DND-41 (cell line): ENCODE measurements around the gene GRID1.
A peak's percentile ranks its signal among the peaks of the same experiment; 100 is the strongest.

ENCODE experiments used
- ATAC-seq: fragments of 200-7000 bp; cut with Tn5 transposase; 3 replicates; pipeline ENCODE4 v1.9.1; 2021; ENCODE audit warnings: low read depth; ENCODE audit not compliant: insufficient read depth
- DNase-seq: peaks from one replicate; pipeline ENCODE4 v3.0.0-alpha.2; 2020
- H2AFZ ChIP-seq: 2 replicates; pipeline ENCODE4 v1.6.0; 2012; ENCODE audit warnings: low read depth, low read length
- H3K27ac ChIP-seq: 2 replicates; pipeline ENCODE4 v1.5.1; 2012; ENCODE audit warnings: low read length, inconsistent platforms
- H3K27me3 ChIP-seq: fragments of 200-600 bp; sonication (generic); 2 replicates; pipeline ENCODE4 v1.6.0; 2012; ENCODE audit warnings: low read length, mild to moderate bottlenecking, inconsistent platforms; ENCODE audit not compliant: insufficient read depth, poor library complexity
- H3K36me3 ChIP-seq: 2 replicates; pipeline ENCODE4 v1.5.1; 2012; ENCODE audit warnings: low read length, inconsistent platforms; ENCODE audit not compliant: insufficient read depth
- H3K4me1 ChIP-seq: 2 replicates; pipeline ENCODE4 v1.5.1; 2012; ENCODE audit warnings: mild to moderate bottlenecking, low read length; ENCODE audit not compliant: insufficient read depth
- H3K4me2 ChIP-seq: 2 replicates; pipeline ENCODE4 v1.6.0; 2012; ENCODE audit warnings: mild to moderate bottlenecking, moderate library complexity, low read length, inconsistent platforms; ENCODE audit not compliant: insufficient read depth
- H3K4me3 ChIP-seq, 2 experiments: fragments of 200-600 bp in 1 of 2; shearing (Covaris generic) in 1 of 2; 2 replicates each; pipeline ENCODE4 v1.5.1; 2012 to 2016; ENCODE audit warnings: inconsistent platforms in 2 of 2, low read length in 2 of 2, mild to moderate bottlenecking in 2 of 2, low read depth in 1 of 2, moderate library complexity in 1 of 2
- H3K79me2 ChIP-seq: 2 replicates; pipeline ENCODE4 v1.6.0; 2012; ENCODE audit warnings: low read length, inconsistent platforms; ENCODE audit not compliant: insufficient read depth
- H3K9ac ChIP-seq: 2 replicates; pipeline ENCODE4 v1.6.0; 2012; ENCODE audit warnings: low read depth, mild to moderate bottlenecking, inconsistent platforms, low read length, moderate library complexity
- H3K9me3 ChIP-seq: 2 replicates; pipeline ENCODE4 v1.5.1; 2012; ENCODE audit warnings: low read length, moderate library complexity, mild to moderate bottlenecking, inconsistent platforms; ENCODE audit not compliant: insufficient read depth, severe bottlenecking
- H4K20me1 ChIP-seq: 2 replicates; pipeline ENCODE4 v1.6.0; 2012; ENCODE audit warnings: low read length; ENCODE audit not compliant: insufficient read depth
- CTCF ChIP-seq: IDR thresholded peaks from 2 replicates; pipeline ENCODE4 v1.5.1; 2012; ENCODE audit warnings: borderline replicate concordance, low read length, moderate library complexity, mild to moderate bottlenecking; ENCODE audit not compliant: poor library complexity, severe bottlenecking; ENCODE audit errors: extremely low read depth
- EZH2 ChIP-seq: IDR thresholded peaks from 3 replicates; pipeline ENCODE4 v1.6.1; 2012; ENCODE audit warnings: borderline replicate concordance, low read depth, mild to moderate bottlenecking, moderate library complexity, low read length, inconsistent platforms; ENCODE audit not compliant: severe bottlenecking

The GRID1 gene

DNA sequence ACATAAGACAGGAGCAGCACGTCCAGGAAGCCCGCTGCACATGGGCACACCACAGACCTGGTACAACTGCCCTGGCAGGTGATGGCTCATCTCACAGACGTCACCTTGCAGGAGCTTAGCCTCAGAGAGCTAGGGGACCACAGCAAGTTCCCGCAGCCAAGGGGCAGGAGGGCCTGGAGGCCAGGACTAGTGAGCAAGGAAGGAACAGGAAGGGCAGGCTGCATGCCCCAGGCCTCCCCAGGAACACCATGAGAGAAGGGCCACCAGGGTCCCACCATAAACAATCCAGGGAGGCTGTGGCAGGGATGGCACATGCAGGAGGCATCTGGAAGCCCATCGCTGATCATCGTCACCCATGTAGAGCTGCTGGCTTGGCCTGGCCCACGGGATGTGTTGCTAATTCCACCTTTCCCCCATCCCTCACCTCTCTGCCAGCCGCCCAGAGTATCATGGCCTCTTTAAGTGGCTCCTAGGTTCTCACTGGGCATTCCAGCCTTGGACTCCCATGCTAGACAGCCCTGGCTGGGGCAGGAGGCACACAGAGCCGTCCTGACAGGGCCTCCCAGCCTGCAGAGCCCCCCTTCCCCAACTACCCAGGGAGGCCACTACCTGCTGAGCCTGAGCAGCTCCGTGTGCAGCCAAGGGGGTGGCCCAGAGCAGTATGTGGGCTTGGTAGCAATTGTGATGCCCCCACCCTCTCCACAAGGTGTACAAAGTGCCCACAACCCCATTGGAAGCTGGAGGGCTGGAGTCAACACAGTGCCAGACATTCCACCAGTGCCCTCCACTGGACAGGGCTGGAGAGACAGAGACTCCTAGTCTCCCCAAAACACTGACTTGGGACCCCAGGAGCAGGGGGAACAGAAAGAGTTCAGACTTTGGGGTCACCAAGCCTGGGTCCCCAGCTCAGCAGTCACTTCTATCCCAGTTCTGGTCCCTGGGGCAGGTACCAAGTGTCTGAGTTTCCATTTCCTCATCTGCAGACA, 35.5 kb downstream of the GRID1 start:
- peak; percentile 13 for TF ChIP-seq CTCF
- TF ChIP-seq EZH2: no peak
- no peak for ATAC-seq
- no peak for DNase-seq

GRCh38 chr10:86329896-86330680, 36.5 kb downstream of the GRID1 start:
- TF ChIP-seq CTCF: no peak
- no peak for TF ChIP-seq EZH2
- H3K4me3 ChIP-seq: no peak overlapping the region
- H2AFZ ChIP-seq: no peak overlapping the region
- no peak for ATAC-seq
- no peak overlapping the region for H3K4me2 ChIP-seq
- peaks cover 8% of the 10 kb centered on the region for H3K27me3 ChIP-seq
- no peaks in the 10 kb centered on the region for H3K9me3 ChIP-seq
- no peak overlapping the region for H3K27ac ChIP-seq
- H3K36me3 ChIP-seq: no peaks in the 10 kb centered on the region
- H3K4me1 ChIP-seq: no peaks in the 10 kb centered on the region
- no peak overlapping the region for H3K9ac ChIP-seq
- H4K20me1 ChIP-seq: 0 out of 2 replicates have a peak, but pooled peaks cover 2% of the 10 kb centered on the region
- H3K79me2 ChIP-seq: no peaks in the 10 kb centered on the region
- no peak for DNase-seq

More for the DNA sequence above, 35.5 kb downstream of the GRID1 start:
- Histone ChIP-seq H3K36me3 (no peaks in the 10 kb centered on the region), H4K20me1 (0 out of 2 replicates have a peak, but pooled peaks cover 2% of the 10 kb centered on the region), H3K27ac (no peak overlapping the region), H2AFZ (no peak overlapping the region), H3K9me3 (no peaks in the 10 kb centered on the region), H3K79me2 (no peaks in the 10 kb centered on the region), H3K9ac (no peak overlapping the region), H3K4me3 (no peak overlapping the region), H3K27me3 (peaks cover 7% of the 10 kb centered on the region), H3K4me2 (no peak overlapping the region), H3K4me1 (no peaks in the 10 kb centered on the region)

GRCh38 chr10:86329093-86329710, 37.4 kb downstream of the GRID1 start:
- ATAC-seq (no peak), DNase-seq (no peak)
- Histone ChIP-seq H3K9ac (no peak overlapping the region), H2AFZ (no peak overlapping the region), H3K4me3 (no peak overlapping the region), H3K79me2 (no peaks in the 10 kb centered on the region), H4K20me1 (0 out of 2 replicates have a peak, but pooled peaks cover 2% of the 10 kb centered on the region), H3K27ac (no peak overlapping the region), H3K4me1 (no peaks in the 10 kb centered on the region), H3K27me3 (peaks cover 8% of the 10 kb centered on the region), H3K36me3 (no peaks in the 10 kb centered on the region), H3K9me3 (no peaks in the 10 kb centered on the region), H3K4me2 (no peak overlapping the region)
- TF ChIP-seq EZH2: no peak
- TF ChIP-seq CTCF: no peak
